Measurements from ENCODE around the gene BABAM2. TPM values are rescaled to one million over a fixed set of nuclear protein-coding genes. Genes with fewer than 3 reads are reported as not detected.

The BABAM2 gene
- total and polyA plus RNA-seq, 11 donors = 22.2 to 75.1 (median 62.5) TPM

DNA sequence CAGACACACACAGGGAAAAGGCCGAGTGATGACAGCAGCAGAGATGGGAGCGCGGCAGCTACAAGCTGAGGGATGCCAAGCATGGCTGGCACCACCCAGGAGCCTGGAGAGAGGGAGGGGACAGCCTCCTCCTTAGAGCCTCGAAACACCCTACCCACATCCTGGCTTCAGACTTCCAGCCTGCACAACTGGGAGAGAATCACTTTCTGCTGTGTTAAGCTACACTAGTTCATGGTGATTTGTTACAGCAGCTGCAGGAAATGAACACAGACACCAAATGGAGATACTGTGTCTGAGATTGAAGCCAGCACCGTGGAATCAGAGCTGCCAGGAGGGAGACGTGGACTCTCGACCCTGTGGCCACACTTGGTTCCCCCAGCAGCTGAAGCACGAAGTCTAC, 474.6 kb downstream of the BABAM2 start:
- Histone ChIP-seq H3K36me3 (no peaks in the 10 kb centered on the region), H3K4me1 (peaks cover 0 to 44% (median 10%) of the 10 kb centered on the region in 12 donors), H3K27me3 (no peaks in the 10 kb centered on the region), H3K27ac (no peak overlapping the region), H3K4me3 (no peak overlapping the region), H3K9me3 (no peaks in the 10 kb centered on the region)
- WGBS, 4 donors = 39 to 62% (median 51%) methylated on average over 8 of the region's 8 CpGs
- intact Hi-C loops (cut with DNase I) = no loop called here
- TF ChIP-seq POLR2A (IDR thresholded peaks at IDR 0.05) = no peak
- DNase-seq (no peak), ATAC-seq (peak in 2 of 4 donors; percentile 27 to 29)

DNA sequence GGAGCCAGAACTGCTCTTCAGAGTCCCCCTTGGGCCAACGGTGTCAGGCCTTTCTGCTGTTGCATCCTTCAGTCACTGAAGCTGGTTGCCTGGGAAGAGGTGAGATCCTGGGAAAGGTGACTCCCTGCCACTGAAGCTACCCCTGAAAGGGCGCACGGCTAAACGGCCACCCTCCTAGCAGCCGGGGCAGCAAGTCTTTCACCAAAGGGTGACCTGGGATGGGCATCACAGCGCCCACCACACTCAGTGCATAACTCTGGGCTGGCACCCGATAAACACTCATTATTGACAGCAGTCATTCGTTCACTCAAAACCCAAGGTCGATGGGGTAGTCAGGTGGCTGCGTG, 475.6 kb downstream of the BABAM2 start:
- H3K27ac ChIP-seq = peak overlapping the region in 1 of 12 donors; percentile 58
- TF ChIP-seq, protein P1, sequence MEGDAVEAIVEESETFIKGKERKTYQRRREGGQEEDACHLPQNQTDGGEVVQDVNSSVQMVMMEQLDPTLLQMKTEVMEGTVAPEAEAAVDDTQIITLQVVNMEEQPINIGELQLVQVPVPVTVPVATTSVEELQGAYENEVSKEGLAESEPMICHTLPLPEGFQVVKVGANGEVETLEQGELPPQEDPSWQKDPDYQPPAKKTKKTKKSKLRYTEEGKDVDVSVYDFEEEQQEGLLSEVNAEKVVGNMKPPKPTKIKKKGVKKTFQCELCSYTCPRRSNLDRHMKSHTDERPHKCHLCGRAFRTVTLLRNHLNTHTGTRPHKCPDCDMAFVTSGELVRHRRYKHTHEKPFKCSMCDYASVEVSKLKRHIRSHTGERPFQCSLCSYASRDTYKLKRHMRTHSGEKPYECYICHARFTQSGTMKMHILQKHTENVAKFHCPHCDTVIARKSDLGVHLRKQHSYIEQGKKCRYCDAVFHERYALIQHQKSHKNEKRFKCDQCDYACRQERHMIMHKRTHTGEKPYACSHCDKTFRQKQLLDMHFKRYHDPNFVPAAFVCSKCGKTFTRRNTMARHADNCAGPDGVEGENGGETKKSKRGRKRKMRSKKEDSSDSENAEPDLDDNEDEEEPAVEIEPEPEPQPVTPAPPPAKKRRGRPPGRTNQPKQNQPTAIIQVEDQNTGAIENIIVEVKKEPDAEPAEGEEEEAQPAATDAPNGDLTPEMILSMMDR (IDR thresholded peaks at IDR 0.05) = no peak
- TF ChIP-seq POLR2A (IDR thresholded peaks at IDR 0.05) = no peak
- no peak for ATAC-seq
- no peaks in the 10 kb centered on the region for H3K9me3 ChIP-seq
- H3K4me3 ChIP-seq = no peak overlapping the region
- no peaks in the 10 kb centered on the region for H3K27me3 ChIP-seq
- no peak for DNase-seq
- H3K36me3 ChIP-seq = no peaks in the 10 kb centered on the region
- intact Hi-C loops (cut with DNase I) = no loop called here
- peaks cover 0 to 34% (median 10%) of the 10 kb centered on the region in 12 donors for H3K4me1 ChIP-seq
- 86 to 97% (median 92%) methylated on average over 9 to 10 of the region's 10 CpGs for WGBS, 4 donors

- ATAC-seq (peak in 3 of 4 donors; percentile 44 to 77 (median 64)), DNase-seq (peak in 1 of 5 donors; percentile 47)
- H3K4me1 ChIP-seq = peaks cover 0 to 30% (median 10%) of the 10 kb centered on the region in 12 donors
- H3K27me3 ChIP-seq = no peaks in the 10 kb centered on the region
- peak overlapping the region in 1 of 12 donors; percentile 7 for H3K4me3 ChIP-seq
- peak overlapping the region in 2 of 12 donors; percentile 8 to 58 for H3K27ac ChIP-seq
- H3K9me3 ChIP-seq = no peaks in the 10 kb centered on the region
- TF ChIP-seq, protein P1 (IDR thresholded peaks at IDR 0.05) = no peak
- TF ChIP-seq POLR2A (IDR thresholded peaks at IDR 0.05) = no peak
- H3K36me3 ChIP-seq = no peaks in the 10 kb centered on the region
- intact Hi-C loops (cut with DNase I) = no loop called here
- WGBS, 4 donors = 49 to 64% (median 55%) methylated on average over 16 to 19 of the region's 19 CpGs
Observed at GRCh38 chr2:28366496-28367282, 476.2 kb downstream of the BABAM2 start.

DNA sequence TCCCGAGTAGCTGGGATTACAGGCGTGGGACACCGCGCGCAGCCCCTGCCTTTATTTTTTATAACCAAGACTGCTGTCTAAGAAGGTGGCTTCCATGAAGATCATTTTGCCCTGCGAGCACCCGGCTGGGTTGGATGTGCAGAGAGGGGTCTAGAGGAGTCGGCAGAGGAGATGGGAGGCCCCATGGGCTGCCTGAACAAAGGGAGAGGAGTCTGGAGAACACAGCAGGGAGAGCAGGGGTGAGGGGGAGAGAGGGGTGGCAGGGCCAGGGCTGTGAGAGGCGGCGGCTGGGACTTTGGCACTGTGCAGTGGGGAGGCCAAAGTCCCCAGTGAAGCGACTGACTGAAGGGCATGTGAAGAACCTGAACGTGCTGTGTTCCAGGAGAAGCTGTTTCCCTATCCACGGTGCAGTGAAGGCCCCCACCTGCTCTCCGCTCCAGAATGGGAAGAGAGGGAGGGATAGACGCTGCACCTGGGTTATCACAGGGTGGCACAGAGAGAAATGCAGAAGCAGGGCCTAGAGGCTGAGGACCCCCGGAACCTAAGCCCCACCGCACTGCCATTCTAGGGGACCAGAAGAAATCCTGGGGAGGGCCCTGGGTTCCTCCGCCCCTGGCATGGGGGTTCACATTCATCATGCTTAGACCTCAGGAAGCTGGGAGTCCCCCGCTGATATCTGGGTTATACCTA, 477.3 kb downstream of the BABAM2 start:
- H3K4me1 ChIP-seq = peaks cover 0 to 30% (median 10%) of the 10 kb centered on the region in 12 donors
- H3K4me3 ChIP-seq = no peak overlapping the region
- no peak overlapping the region for H3K27ac ChIP-seq
- H3K9me3 ChIP-seq = no peaks in the 10 kb centered on the region
- no peaks in the 10 kb centered on the region for H3K27me3 ChIP-seq
- no peak for TF ChIP-seq POLR2A (IDR thresholded peaks at IDR 0.05)
- TF ChIP-seq, protein P1 (IDR thresholded peaks at IDR 0.05) = no peak
- DNase-seq (no peak), ATAC-seq (no peak)
- H3K36me3 ChIP-seq = no peaks in the 10 kb centered on the region
- WGBS, 4 donors = 84 to 90% (median 88%) methylated on average over 18 to 19 of the region's 19 CpGs
- intact Hi-C loops (cut with DNase I) = no loop called here

All from heart left ventricle (tissue), 16 donors.